Peyer's patch (tissue), 4 donors: Measurements from ENCODE around the gene ADCY6.

ENCODE experiments used
- CTCF ChIP-seq, 6 experiments: fragments of 450-650 bp in 4 of 6; fragments of 200-600 bp in 2 of 6; sonication (generic) in 1 of 6; IDR thresholded peaks; one replicate each; pipeline ENCODE4 v1.5.1; 2017 to 2019; ENCODE audit warnings: antibody characterized with exemption in 6 of 6, mild to moderate bottlenecking in 3 of 6, moderate library complexity in 1 of 6
- POLR2A ChIP-seq, 2 donors: fragments of 450-650 bp; IDR thresholded peaks; one replicate each; pipeline ENCODE4 v1.5.1; 2017; ENCODE audit warnings: antibody characterized with exemption in 2 of 2, mild to moderate bottlenecking in 2 of 2, moderate library complexity in 2 of 2

- no peak for TF ChIP-seq CTCF (IDR thresholded peaks at IDR 0.05)
- TF ChIP-seq POLR2A (IDR thresholded peaks at IDR 0.05) = no peak
Measured at GRCh38 chr12:48773686-48774085, 15.2 kb downstream of the ADCY6 start.
